Fibroblast of lung (primary cell): ENCODE data around the gene MRAS. TPM values are rescaled to one million over a fixed set of nuclear protein-coding genes. Genes with fewer than 3 reads are reported as not detected.

ENCODE experiments used
- DNase-seq, 2 donors: peaks; one replicate each; pipeline versions ENCODE4 v3.0.0 to v3.0.0-alpha.2; 2010; ENCODE audit warnings: low read depth in 2 of 2
- H2AFZ ChIP-seq: 2 replicates; pipeline ENCODE4 v1.5.1; 2012; ENCODE audit warnings: low read length, control low read depth, inconsistent platforms
- H3K27ac ChIP-seq: 2 replicates; pipeline ENCODE4 v1.5.1; 2011; ENCODE audit warnings: low read length, control low read depth; ENCODE audit not compliant: insufficient read depth
- H3K27me3 ChIP-seq: 2 replicates; pipeline ENCODE4 v1.5.1; 2011; ENCODE audit warnings: mild to moderate bottlenecking, low read length; ENCODE audit not compliant: control insufficient read depth, insufficient read depth
- H3K36me3 ChIP-seq: 2 replicates; pipeline ENCODE4 v1.5.1; 2011; ENCODE audit warnings: low read length; ENCODE audit not compliant: control insufficient read depth, insufficient read depth
- H3K4me1 ChIP-seq: 2 replicates; pipeline ENCODE4 v1.5.1; 2011; ENCODE audit warnings: low read length; ENCODE audit not compliant: control insufficient read depth, insufficient read depth; ENCODE audit errors: extremely low read depth
- H3K4me2 ChIP-seq: 2 replicates; pipeline ENCODE4 v1.5.1; 2011; ENCODE audit warnings: low read length, control low read depth; ENCODE audit not compliant: insufficient read depth; ENCODE audit errors: extremely low read depth
- H3K4me3 ChIP-seq, 4 experiments: fragments of 200-600 bp in 1 of 4; sonication (generic) in 1 of 4; replicated peaks in 1 of 4; 2 replicates each; pipeline ENCODE4 v1.5.1; 2011 to 2016; ENCODE audit warnings: low read length in 4 of 4, low read depth in 3 of 4, mild to moderate bottlenecking in 3 of 4, control low read depth in 2 of 4, inconsistent platforms in 1 of 4, mixed read lengths in 1 of 4; ENCODE audit not compliant: insufficient read depth in 1 of 4; ENCODE audit errors: control extremely low read depth in 1 of 4
- H3K79me2 ChIP-seq: 2 replicates; pipeline ENCODE4 v1.5.1; 2012; ENCODE audit warnings: mild to moderate bottlenecking, low read length, inconsistent platforms; ENCODE audit not compliant: control insufficient read depth, insufficient read depth
- H3K9ac ChIP-seq: 2 replicates; pipeline ENCODE4 v1.5.1; 2011; ENCODE audit warnings: mild to moderate bottlenecking, low read length, control low read depth; ENCODE audit not compliant: insufficient read depth
- H3K9me3 ChIP-seq: 2 replicates; pipeline ENCODE4 v1.5.1; 2012; ENCODE audit warnings: low read depth, low read length; ENCODE audit not compliant: control insufficient read depth, insufficient read depth
- H4K20me1 ChIP-seq: 2 replicates; pipeline ENCODE4 v1.5.1; 2011; ENCODE audit warnings: low read length; ENCODE audit not compliant: control insufficient read depth, insufficient read depth; ENCODE audit errors: extremely low read depth
- CTCF ChIP-seq, 2 donors: IDR thresholded peaks in 1 of 2; conservative IDR thresholded peaks in 1 of 2; 1 replicate in 1 of 2; 2 replicates in 1 of 2; pipeline ENCODE4 v1.5.1; 2011 to 2012; ENCODE audit warnings: low read length in 2 of 2, control low read depth in 1 of 2, inconsistent platforms in 1 of 2, low read depth in 1 of 2, mild to moderate bottlenecking in 1 of 2
- EZH2 ChIP-seq: IDR thresholded peaks from 2 replicates; pipeline ENCODE4 v1.5.1; 2012; ENCODE audit warnings: low read length, control low read depth, mild to moderate bottlenecking; ENCODE audit errors: missing control alignments
- polyA plus RNA-seq, 2 donors: library from polyadenylated mRNA; depleted of rRNA in 1 of 2; stranded (reverse) in 1 of 2; unstranded in 1 of 2; fragments of >200 nt; gene quantifications; 2 replicates each; pipeline ENCODE4 v1.2.1, GENCODE V29; 2011 to 2012; ENCODE audit warnings: missing spikeins in 1 of 2
- total RNA-seq: library from RNA; depleted of rRNA; stranded (reverse); fragments of >200 nt; gene quantifications from 2 replicates; pipeline ENCODE4 v1.2.1, GENCODE V29; 2014

Gene MRAS
- total and polyA plus RNA-seq, 2 donors (not counting 1 experiment from before 2014, with no cell fraction given): 35.3 to 73.0 TPM

- H3K9me3 ChIP-seq: no peaks in the 10 kb centered on the region
- H3K79me2 ChIP-seq: no peaks in the 10 kb centered on the region
- H3K4me1 ChIP-seq: no peaks in the 10 kb centered on the region
- H3K4me2 ChIP-seq: no peak overlapping the region
- H3K9ac ChIP-seq: no peak overlapping the region
- no peaks in the 10 kb centered on the region for H4K20me1 ChIP-seq
- no peak overlapping the region for H3K4me3 ChIP-seq
- no peaks in the 10 kb centered on the region for H3K36me3 ChIP-seq
- H3K27ac ChIP-seq: no peak overlapping the region
- peak; percentile 98 for TF ChIP-seq CTCF (conservative IDR thresholded peaks at IDR 0.05 in 1 of 2, IDR thresholded peaks at IDR 0.05 in 1 of 2; ENCODE audit: low read depth in 1 of 2, low read length in 2 of 2)
- no peak for TF ChIP-seq EZH2
- H3K27me3 ChIP-seq: peaks cover 2% of the 10 kb centered on the region
- DNase-seq: peak; percentile 71 to 82
- H2AFZ ChIP-seq: no peak overlapping the region
Observed at GRCh38 chr3:138417559-138417982, 69.2 kb downstream of the MRAS start.

- H4K20me1 ChIP-seq: no peaks in the 10 kb centered on the region
- H3K9me3 ChIP-seq: no peaks in the 10 kb centered on the region
- H3K27me3 ChIP-seq: peaks cover 2% of the 10 kb centered on the region
- H3K4me3 ChIP-seq: no peak overlapping the region
- H3K36me3 ChIP-seq: no peaks in the 10 kb centered on the region
- TF ChIP-seq CTCF (conservative IDR thresholded peaks at IDR 0.05 in 1 of 2, IDR thresholded peaks at IDR 0.05 in 1 of 2; ENCODE audit: low read depth in 1 of 2, low read length in 2 of 2) (no peak), EZH2 (no peak)
- H3K4me2 ChIP-seq: no peak overlapping the region
- H3K27ac ChIP-seq: no peak overlapping the region
- H2AFZ ChIP-seq: no peak overlapping the region
- DNase-seq: peak; percentile 20 to 21
- no peak overlapping the region for H3K9ac ChIP-seq
- H3K79me2 ChIP-seq: no peaks in the 10 kb centered on the region
- no peaks in the 10 kb centered on the region for H3K4me1 ChIP-seq
Observed at GRCh38 chr3:138418601-138419206, 70.3 kb downstream of the MRAS start.

GRCh38 chr3:138423316-138423715 lies 74.9 kb downstream of the MRAS start:
- no peaks in the 10 kb centered on the region for H3K9me3 ChIP-seq
- no peak overlapping the region for H3K27ac ChIP-seq
- H3K27me3 ChIP-seq: peaks cover 2% of the 10 kb centered on the region
- no peak overlapping the region for H3K4me3 ChIP-seq
- H3K36me3 ChIP-seq: no peaks in the 10 kb centered on the region
- H3K4me1 ChIP-seq: no peaks in the 10 kb centered on the region
- no peaks in the 10 kb centered on the region for H3K79me2 ChIP-seq
- H2AFZ ChIP-seq: no peak overlapping the region
- DNase-seq: no peak
- no peak overlapping the region for H3K4me2 ChIP-seq
- TF ChIP-seq EZH2 (no peak), CTCF (conservative IDR thresholded peaks at IDR 0.05 in 1 of 2, IDR thresholded peaks at IDR 0.05 in 1 of 2; ENCODE audit: low read depth in 1 of 2, low read length in 2 of 2) (no peak)
- no peaks in the 10 kb centered on the region for H4K20me1 ChIP-seq
- no peak overlapping the region for H3K9ac ChIP-seq
